ENCODE data around the gene NCAPD3.

Gene NCAPD3

GRCh38 chr11:134215836-134216235 lies 7.9 kb downstream of the NCAPD3 start:
- no peak for DNase-seq (ENCODE audit: low read depth)
- H3K4me3 ChIP-seq (replicated peaks; ENCODE audit: low read depth, low read length) = no peak overlapping the region
- TF ChIP-seq CTCF (IDR thresholded peaks at IDR 0.05; ENCODE audit: low read length, missing control alignments) = no peak

GRCh38 chr11:134207538-134208239 lies 16.1 kb downstream of the NCAPD3 start:
- no peak overlapping the region for H3K4me3 ChIP-seq (replicated peaks; ENCODE audit: low read depth, low read length)
- peak; percentile 36 for DNase-seq (ENCODE audit: low read depth)
- TF ChIP-seq CTCF (IDR thresholded peaks at IDR 0.05; ENCODE audit: low read length, missing control alignments) = peak; percentile 51

- DNase-seq (ENCODE audit: low read depth) = no peak
- no peak overlapping the region for H3K4me3 ChIP-seq (replicated peaks; ENCODE audit: low read depth, low read length)
- no peak for TF ChIP-seq CTCF (IDR thresholded peaks at IDR 0.05; ENCODE audit: low read length, missing control alignments)
These were observed 17.6 kb downstream of the NCAPD3 start for GRCh38 chr11:134206185-134206584.

- DNase-seq (ENCODE audit: low read depth) = no peak
- no peak for TF ChIP-seq CTCF (IDR thresholded peaks at IDR 0.05; ENCODE audit: low read length, missing control alignments)
- no peak overlapping the region for H3K4me3 ChIP-seq (replicated peaks; ENCODE audit: low read depth, low read length)
These were observed 18.0 kb downstream of the NCAPD3 start for GRCh38 chr11:134205729-134206128.

GRCh38 chr11:134202661-134203060 lies 21.1 kb downstream of the NCAPD3 start:
- H3K4me3 ChIP-seq (replicated peaks; ENCODE audit: low read depth, low read length) = no peak overlapping the region
- no peak for TF ChIP-seq CTCF (IDR thresholded peaks at IDR 0.05; ENCODE audit: low read length, missing control alignments)
- DNase-seq (ENCODE audit: low read depth) = no peak

- no peak overlapping the region for H3K4me3 ChIP-seq (replicated peaks; ENCODE audit: low read depth, low read length)
- no peak for DNase-seq (ENCODE audit: low read depth)
- no peak for TF ChIP-seq CTCF (IDR thresholded peaks at IDR 0.05; ENCODE audit: low read length, missing control alignments)
These were observed 23.1 kb downstream of the NCAPD3 start for GRCh38 chr11:134200688-134201087.

- H3K4me3 ChIP-seq (replicated peaks; ENCODE audit: low read depth, low read length) = no peak overlapping the region
- no peak for TF ChIP-seq CTCF (IDR thresholded peaks at IDR 0.05; ENCODE audit: low read length, missing control alignments)
- no peak for DNase-seq (ENCODE audit: low read depth)
These were observed 24.2 kb downstream of the NCAPD3 start for GRCh38 chr11:134199531-134199930.
